ENCODE data around the gene CIAO3. TPM values are rescaled to one million over a fixed set of nuclear protein-coding genes. Genes with fewer than 3 reads are reported as not detected.

CIAO3 gene
- total and polyA plus RNA-seq, 2 donors (not counting 1 experiment from before 2014, with no cell fraction given), result 59.4 to 68.4 TPM

GRCh38 chr16:775236-775796 is 34.5 kb upstream of the CIAO3 start:
- peaks cover 0 to 13% (median 2%) of the 10 kb centered on the region in 4 experiments for H3K27me3 ChIP-seq (replicated peaks in 1 of 4; ENCODE audit: control extremely low read depth in 1 of 4, control insufficient read depth in 3 of 4, insufficient read depth in 4 of 4, low read length in 3 of 4)
- no peak overlapping the region for H3K4me3 ChIP-seq (ENCODE audit: control extremely low read depth in 1 of 5, extremely low read depth in 1 of 5, insufficient read depth in 1 of 5, low read depth in 2 of 5, low read length in 4 of 5)
- no peak overlapping the region for H3K27ac ChIP-seq (ENCODE audit: low read length in 2 of 2)
- DNase-seq (no peak), ATAC-seq (ENCODE audit: low read depth) (no peak)
- H3K9me3 ChIP-seq (ENCODE audit: control extremely low read depth in 1 of 3, control insufficient read depth in 2 of 3, insufficient read depth in 1 of 3, low read length in 2 of 3), result no peaks in the 10 kb centered on the region
- peaks cover 4% of the 10 kb centered on the region for H3K27me3 Mint-ChIP-seq
- H3K79me2 ChIP-seq (ENCODE audit: control insufficient read depth, insufficient read depth, low read length), result no peaks in the 10 kb centered on the region
- H3K4me1 Mint-ChIP-seq, result no peaks in the 10 kb centered on the region
- H3K27ac Mint-ChIP-seq, result no peak overlapping the region
- no peaks in the 10 kb centered on the region for H3K9me3 Mint-ChIP-seq (ENCODE audit: insufficient read depth)
- H3K4me1 ChIP-seq (ENCODE audit: control insufficient read depth in 2 of 2, insufficient read depth in 2 of 2, low read length in 2 of 2), result no peaks in the 10 kb centered on the region
- ChIA-PET POLR2A (no interaction called here), CTCF (no interaction called here)
- no peak overlapping the region for H3K9ac ChIP-seq (ENCODE audit: low read length)
- WGBS (ENCODE audit: insufficient coverage), result 89% methylated on average over 36 of the region's 36 CpGs
- H3K4me2 ChIP-seq (replicated peaks; ENCODE audit: low read depth, low read length, poor library complexity, severe bottlenecking), result no peak overlapping the region
- TF ChIP-seq CTCF (IDR thresholded peaks at IDR 0.05), result no peak
- no peak for TF ChIP-seq EZH2 (IDR thresholded peaks at IDR 0.05; ENCODE audit: borderline replicate concordance, insufficient read depth, low read depth, low read length, poor library complexity, severe bottlenecking)
- H2AFZ ChIP-seq (ENCODE audit: insufficient read depth, low read depth, low read length, poor library complexity, severe bottlenecking), result no peak overlapping the region
- H3K4me3 Mint-ChIP-seq, result no peak overlapping the region
- H4K20me1 ChIP-seq (ENCODE audit: control insufficient read depth, insufficient read depth, low read length, poor library complexity, severe bottlenecking), result no peaks in the 10 kb centered on the region
- H3K36me3 ChIP-seq (replicated peaks in 1 of 2; ENCODE audit: control extremely low read depth in 1 of 2, control insufficient read depth in 1 of 2, extremely low read depth in 1 of 2, insufficient read depth in 2 of 2, low read length in 1 of 2), result no peaks in the 10 kb centered on the region
- intact Hi-C loops (cut with micrococcal nuclease), result no loop called here

GRCh38 chr16:774086-775001 is 33.5 kb upstream of the CIAO3 start:
- POLR2A ChIA-PET, result no interaction called here
- Mint-ChIP-seq H3K9me3 (ENCODE audit: insufficient read depth) (no peaks in the 10 kb centered on the region), H3K4me1 (no peaks in the 10 kb centered on the region), H3K4me3 (no peak overlapping the region), H3K27ac (peak overlapping the region; percentile 6), H3K27me3 (peaks cover 4% of the 10 kb centered on the region)
- H3K4me1 ChIP-seq (ENCODE audit: control insufficient read depth in 2 of 2, insufficient read depth in 2 of 2, low read length in 2 of 2), result peaks cover 0 to 2% of the 10 kb centered on the region in 2 donors
- CTCF ChIA-PET, result no interaction called here
- TF ChIP-seq EZH2 (IDR thresholded peaks at IDR 0.05; ENCODE audit: borderline replicate concordance, insufficient read depth, low read depth, low read length, poor library complexity, severe bottlenecking), result no peak
- no peak for TF ChIP-seq CTCF (IDR thresholded peaks at IDR 0.05)
- H4K20me1 ChIP-seq (ENCODE audit: control insufficient read depth, insufficient read depth, low read length, poor library complexity, severe bottlenecking), result no peaks in the 10 kb centered on the region
- H3K4me3 ChIP-seq (ENCODE audit: control extremely low read depth in 1 of 5, extremely low read depth in 1 of 5, insufficient read depth in 1 of 5, low read depth in 2 of 5, low read length in 4 of 5), result no peak overlapping the region
- intact Hi-C loops (cut with micrococcal nuclease), result no loop called here
- H2AFZ ChIP-seq (ENCODE audit: insufficient read depth, low read depth, low read length, poor library complexity, severe bottlenecking), result no peak overlapping the region
- H3K9ac ChIP-seq (ENCODE audit: low read length), result no peak overlapping the region
- 87% methylated on average over 42 of the region's 46 CpGs for WGBS (ENCODE audit: insufficient coverage)
- H3K4me2 ChIP-seq (replicated peaks; ENCODE audit: low read depth, low read length, poor library complexity, severe bottlenecking), result no peak overlapping the region
- no peaks in the 10 kb centered on the region for H3K9me3 ChIP-seq (ENCODE audit: control extremely low read depth in 1 of 3, control insufficient read depth in 2 of 3, insufficient read depth in 1 of 3, low read length in 2 of 3)
- peaks cover 0 to 21% (median 2%) of the 10 kb centered on the region in 4 experiments for H3K27me3 ChIP-seq (replicated peaks in 1 of 4; ENCODE audit: control extremely low read depth in 1 of 4, control insufficient read depth in 3 of 4, insufficient read depth in 4 of 4, low read length in 3 of 4)
- DNase-seq (no peak), ATAC-seq (ENCODE audit: low read depth) (no peak)
- no peaks in the 10 kb centered on the region for H3K36me3 ChIP-seq (replicated peaks in 1 of 2; ENCODE audit: control extremely low read depth in 1 of 2, control insufficient read depth in 1 of 2, extremely low read depth in 1 of 2, insufficient read depth in 2 of 2, low read length in 1 of 2)
- no peaks in the 10 kb centered on the region for H3K79me2 ChIP-seq (ENCODE audit: control insufficient read depth, insufficient read depth, low read length)
- H3K27ac ChIP-seq (ENCODE audit: low read length in 2 of 2), result no peak overlapping the region
